WTC11 (cell line): ENCODE data around the gene PDE6G. TPM values are rescaled to one million over a fixed set of nuclear protein-coding genes. Genes with fewer than 3 reads are reported as not detected.

Experiments used
- ATAC-seq: fragments of 200-7000 bp; cut with Tn5 transposase; 2 replicates; pipeline ENCODE4 v1.10.0; 2021; ENCODE audit warnings: mild to moderate bottlenecking, moderate library complexity
- CTCF ChIA-PET: fragments of 300-600 bp; sonication (Branson Sonifier 250); formaldehyde crosslinking; loops from one replicate; lab custom pipeline; 2021; ENCODE audit warnings: antibody characterized with exemption; lab: Charles Lee
- POLR2A ChIA-PET: fragments of 350-600 bp; sonication (Branson Sonifier 250); formaldehyde crosslinking; loops from one replicate; lab custom pipeline; 2021; ENCODE audit warnings: antibody characterized with exemption; lab: Charles Lee
- DNase-seq: peaks from one replicate; pipeline ENCODE4 v3.0.0; 2021; ENCODE audit warnings: low spot score
- H3K27ac Mint-ChIP-seq: 2 replicates; pipeline ENCODE4 v1.8.0; 2021; ENCODE audit warnings: mixed read lengths
- H3K27me3 Mint-ChIP-seq: 2 replicates; pipeline ENCODE4 v1.8.0; 2021; ENCODE audit warnings: low read depth, mild to moderate bottlenecking, moderate library complexity, mixed read lengths
- H3K36me3 Mint-ChIP-seq: 2 replicates; pipeline ENCODE4 v1.8.0; 2021; ENCODE audit warnings: mixed read lengths
- H3K4me1 Mint-ChIP-seq: 2 replicates; pipeline ENCODE4 v1.8.0; 2022; ENCODE audit warnings: mixed read lengths
- H3K4me3 Mint-ChIP-seq: 2 replicates; pipeline ENCODE4 v1.8.0; 2021; ENCODE audit warnings: mild to moderate bottlenecking, moderate library complexity, mixed read lengths
- H3K9me3 Mint-ChIP-seq: 2 replicates; pipeline ENCODE4 v1.8.0; 2021; ENCODE audit warnings: mixed read lengths
- AR ChIP-seq: fragments of 250-450 bp; sonication (Bioruptor Pico); IDR thresholded peaks from 2 replicates; pipeline ENCODE4 v1.9.0; 2021; ENCODE audit warnings: mild to moderate bottlenecking
- CREB1 ChIP-seq: sonication (generic); formaldehyde crosslinking; IDR thresholded peaks from 2 replicates; pipeline ENCODE4 v1.8.0; 2023; ENCODE audit warnings: mild to moderate bottlenecking, missing genetic modification reagents
- ETV6 ChIP-seq: sonication (generic); formaldehyde crosslinking; IDR thresholded peaks from 2 replicates; pipeline ENCODE4 v1.8.1; 2022; ENCODE audit warnings: mild to moderate bottlenecking, missing genetic modification reagents
- GTF2I ChIP-seq: fragments of 250-450 bp; sonication (Bioruptor Pico); conservative IDR thresholded peaks from 2 replicates; pipeline ENCODE4 v1.4.0; 2021; ENCODE audit warnings: mild to moderate bottlenecking
- HMGA2 ChIP-seq: fragments of 250-450 bp; sonication (Bioruptor Pico); IDR thresholded peaks from 2 replicates; pipeline ENCODE4 v1.4.0; 2021; ENCODE audit warnings: mild to moderate bottlenecking, moderate library complexity
- JAZF1 ChIP-seq: fragments of 250-450 bp; sonication (Bioruptor Pico); IDR thresholded peaks from 2 replicates; pipeline ENCODE4 v1.9.0; 2021; ENCODE audit warnings: moderate library complexity, mild to moderate bottlenecking, inconsistent platforms
- MLX ChIP-seq: sonication (generic); formaldehyde crosslinking; IDR thresholded peaks from 2 replicates; pipeline ENCODE4 v1.8.1; 2023; ENCODE audit warnings: mild to moderate bottlenecking, missing genetic modification reagents, moderate library complexity
- NR3C1 ChIP-seq: sonication (generic); formaldehyde crosslinking; conservative IDR thresholded peaks from 2 replicates; pipeline ENCODE4 v1.8.1; 2023; ENCODE audit warnings: low read depth, mild to moderate bottlenecking, missing genetic modification reagents
- RELA ChIP-seq: sonication (generic); formaldehyde crosslinking; IDR thresholded peaks from 2 replicates; pipeline ENCODE4 v1.8.1; 2022; ENCODE audit warnings: missing genetic modification reagents, mild to moderate bottlenecking, borderline replicate concordance
- SMAD3 ChIP-seq: sonication (generic); formaldehyde crosslinking; IDR thresholded peaks from 2 replicates; pipeline ENCODE4 v1.8.0; 2022; ENCODE audit warnings: missing genetic modification reagents, mild to moderate bottlenecking, borderline replicate concordance
- ZNF512 ChIP-seq: sonication (generic); formaldehyde crosslinking; IDR thresholded peaks from 2 replicates; pipeline ENCODE4 v1.8.1; 2022; ENCODE audit warnings: missing genetic modification reagents, borderline replicate concordance
- total RNA-seq: library from RNA; stranded (reverse); gene quantifications from 3 replicates; pipeline ENCODE4 v1.2.3, GENCODE V29; 2021
- TF ChIP-seq, protein P1 (sequence below): sonication (generic); formaldehyde crosslinking; IDR thresholded peaks from 2 replicates; pipeline ENCODE4 v1.8.0; 2022; ENCODE audit warnings: mild to moderate bottlenecking, missing genetic modification reagents
- TF ChIP-seq, protein P2 (sequence below): sonication (generic); formaldehyde crosslinking; IDR thresholded peaks from 2 replicates; pipeline ENCODE4 v1.8.1; 2023; ENCODE audit warnings: mild to moderate bottlenecking, missing genetic modification reagents, moderate library complexity
- TF ChIP-seq, protein P3 (sequence below): sonication (generic); formaldehyde crosslinking; IDR thresholded peaks from 2 replicates; pipeline ENCODE4 v1.8.1; 2023; ENCODE audit warnings: mild to moderate bottlenecking, missing genetic modification reagents, borderline replicate concordance

Gene PDE6G
- total RNA-seq, 1 experiment from 2014 or later: 4.4 TPM

DNA sequence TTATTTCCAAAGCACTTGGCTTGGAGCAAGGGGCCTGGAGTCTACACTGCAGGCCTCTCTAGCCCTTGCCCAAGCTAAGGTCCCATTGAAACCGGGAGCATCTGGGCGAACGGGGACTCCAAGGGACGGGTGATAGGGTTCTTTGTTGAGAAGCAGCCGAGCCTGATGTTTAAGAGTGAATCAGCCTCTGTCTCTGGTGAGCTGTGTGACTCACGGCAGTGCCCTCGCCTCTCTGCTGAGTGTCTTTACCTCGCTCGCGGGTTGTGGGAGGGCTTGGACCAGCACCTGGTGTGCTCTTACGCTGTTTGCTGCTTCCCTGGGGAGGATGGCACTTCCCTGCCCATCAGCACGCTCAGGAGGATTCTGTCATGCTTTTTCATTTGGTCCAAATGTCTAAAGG lies 28.8 kb upstream of the PDE6G start (continued):
- TF ChIP-seq CREB1 (CRISPR knock-in tag): no peak
- TF ChIP-seq, protein P1, sequence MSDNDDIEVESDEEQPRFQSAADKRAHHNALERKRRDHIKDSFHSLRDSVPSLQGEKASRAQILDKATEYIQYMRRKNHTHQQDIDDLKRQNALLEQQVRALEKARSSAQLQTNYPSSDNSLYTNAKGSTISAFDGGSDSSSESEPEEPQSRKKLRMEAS: no peak

GRCh38 chr17:81684442-81684911 lies 28.1 kb upstream of the PDE6G start:
- no peak for DNase-seq
- ChIA-PET CTCF (interaction anchor here (1.1 to 2.7 kb wide), 6 partner anchors 9 to 185 kb away, joined by 3 to 15 read pairs (median 6); partner anchors contain the start of gene MRPL12), POLR2A (interaction anchor here (1.2 kb wide), 1 partner anchor 19 kb away, joined by 3 read pairs; no protein-coding TSS in a partner anchor)
- H3K4me1 Mint-ChIP-seq: peaks cover 12% of the 10 kb centered on the region
- H3K4me3 Mint-ChIP-seq: peak overlapping the region; percentile 82
- H3K36me3 Mint-ChIP-seq: peaks cover 25% of the 10 kb centered on the region
- no peak for ATAC-seq
- TF ChIP-seq GTF2I (CRISPR knock-in tag) (no peak), RELA (CRISPR knock-in tag) (0 out of 2 replicates have a peak, but pooled peaks have one; percentile 5), JAZF1 (CRISPR knock-in tag) (no peak), AR (CRISPR knock-in tag) (no peak), NR3C1 (CRISPR knock-in tag) (no peak), ZNF512 (CRISPR knock-in tag) (no peak), HMGA2 (no peak), SMAD3 (CRISPR knock-in tag) (0 out of 2 replicates have a peak, but pooled peaks have one; percentile 50), MLX (no peak), ETV6 (CRISPR knock-in tag) (no peak)
- TF ChIP-seq, protein P2, sequence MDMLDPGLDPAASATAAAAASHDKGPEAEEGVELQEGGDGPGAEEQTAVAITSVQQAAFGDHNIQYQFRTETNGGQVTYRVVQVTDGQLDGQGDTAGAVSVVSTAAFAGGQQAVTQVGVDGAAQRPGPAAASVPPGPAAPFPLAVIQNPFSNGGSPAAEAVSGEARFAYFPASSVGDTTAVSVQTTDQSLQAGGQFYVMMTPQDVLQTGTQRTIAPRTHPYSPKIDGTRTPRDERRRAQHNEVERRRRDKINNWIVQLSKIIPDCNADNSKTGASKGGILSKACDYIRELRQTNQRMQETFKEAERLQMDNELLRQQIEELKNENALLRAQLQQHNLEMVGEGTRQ (CRISPR knock-in tag): no peak
- TF ChIP-seq, protein P3, sequence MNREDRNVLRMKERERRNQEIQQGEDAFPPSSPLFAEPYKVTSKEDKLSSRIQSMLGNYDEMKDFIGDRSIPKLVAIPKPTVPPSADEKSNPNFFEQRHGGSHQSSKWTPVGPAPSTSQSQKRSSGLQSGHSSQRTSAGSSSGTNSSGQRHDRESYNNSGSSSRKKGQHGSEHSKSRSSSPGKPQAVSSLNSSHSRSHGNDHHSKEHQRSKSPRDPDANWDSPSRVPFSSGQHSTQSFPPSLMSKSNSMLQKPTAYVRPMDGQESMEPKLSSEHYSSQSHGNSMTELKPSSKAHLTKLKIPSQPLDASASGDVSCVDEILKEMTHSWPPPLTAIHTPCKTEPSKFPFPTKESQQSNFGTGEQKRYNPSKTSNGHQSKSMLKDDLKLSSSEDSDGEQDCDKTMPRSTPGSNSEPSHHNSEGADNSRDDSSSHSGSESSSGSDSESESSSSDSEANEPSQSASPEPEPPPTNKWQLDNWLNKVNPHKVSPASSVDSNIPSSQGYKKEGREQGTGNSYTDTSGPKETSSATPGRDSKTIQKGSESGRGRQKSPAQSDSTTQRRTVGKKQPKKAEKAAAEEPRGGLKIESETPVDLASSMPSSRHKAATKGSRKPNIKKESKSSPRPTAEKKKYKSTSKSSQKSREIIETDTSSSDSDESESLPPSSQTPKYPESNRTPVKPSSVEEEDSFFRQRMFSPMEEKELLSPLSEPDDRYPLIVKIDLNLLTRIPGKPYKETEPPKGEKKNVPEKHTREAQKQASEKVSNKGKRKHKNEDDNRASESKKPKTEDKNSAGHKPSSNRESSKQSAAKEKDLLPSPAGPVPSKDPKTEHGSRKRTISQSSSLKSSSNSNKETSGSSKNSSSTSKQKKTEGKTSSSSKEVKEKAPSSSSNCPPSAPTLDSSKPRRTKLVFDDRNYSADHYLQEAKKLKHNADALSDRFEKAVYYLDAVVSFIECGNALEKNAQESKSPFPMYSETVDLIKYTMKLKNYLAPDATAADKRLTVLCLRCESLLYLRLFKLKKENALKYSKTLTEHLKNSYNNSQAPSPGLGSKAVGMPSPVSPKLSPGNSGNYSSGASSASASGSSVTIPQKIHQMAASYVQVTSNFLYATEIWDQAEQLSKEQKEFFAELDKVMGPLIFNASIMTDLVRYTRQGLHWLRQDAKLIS (CRISPR knock-in tag): no peak
- TF ChIP-seq, protein P1: no peak; the same call in 1 of the 2 replicates
- H3K27me3 Mint-ChIP-seq: no peaks in the 10 kb centered on the region; the same call in 1 of the 2 replicates
- H3K27ac Mint-ChIP-seq: peak overlapping the region; percentile 84
- H3K9me3 Mint-ChIP-seq: no peaks in the 10 kb centered on the region
